ENCODE results near the gene C1orf226.
"Not testable (repeated sequence)": the region's sequence is repeated elsewhere in the genome, so short reads cannot be mapped to it uniquely, and the experiment has no call there.

DNA sequence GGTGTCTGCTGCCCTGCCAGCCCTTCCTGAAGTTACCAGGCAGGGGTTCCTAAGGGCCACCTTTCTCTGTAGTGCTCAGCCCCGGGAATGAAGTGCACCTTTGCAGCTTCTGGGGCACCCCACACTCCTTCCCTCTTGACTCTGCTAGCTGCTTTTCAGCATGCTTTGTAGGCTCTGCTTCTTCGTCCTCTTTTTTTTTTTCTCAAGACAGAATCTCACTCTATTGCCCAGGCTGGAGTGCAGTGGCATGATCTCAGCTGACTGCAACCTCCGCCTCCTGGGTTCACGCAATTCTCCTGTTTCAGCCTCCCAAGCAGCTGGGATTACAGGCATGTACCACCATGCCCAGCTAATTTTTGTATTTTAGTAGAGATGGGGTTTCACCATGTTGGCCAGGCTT lies 29.7 kb upstream of the C1orf226 start:
- TF ChIP-seq POLR2A, POLR2AphosphoS5 (IDR thresholded peaks at IDR 0.05): not testable (repeated sequence)
- TF ChIP-seq, protein P1, sequence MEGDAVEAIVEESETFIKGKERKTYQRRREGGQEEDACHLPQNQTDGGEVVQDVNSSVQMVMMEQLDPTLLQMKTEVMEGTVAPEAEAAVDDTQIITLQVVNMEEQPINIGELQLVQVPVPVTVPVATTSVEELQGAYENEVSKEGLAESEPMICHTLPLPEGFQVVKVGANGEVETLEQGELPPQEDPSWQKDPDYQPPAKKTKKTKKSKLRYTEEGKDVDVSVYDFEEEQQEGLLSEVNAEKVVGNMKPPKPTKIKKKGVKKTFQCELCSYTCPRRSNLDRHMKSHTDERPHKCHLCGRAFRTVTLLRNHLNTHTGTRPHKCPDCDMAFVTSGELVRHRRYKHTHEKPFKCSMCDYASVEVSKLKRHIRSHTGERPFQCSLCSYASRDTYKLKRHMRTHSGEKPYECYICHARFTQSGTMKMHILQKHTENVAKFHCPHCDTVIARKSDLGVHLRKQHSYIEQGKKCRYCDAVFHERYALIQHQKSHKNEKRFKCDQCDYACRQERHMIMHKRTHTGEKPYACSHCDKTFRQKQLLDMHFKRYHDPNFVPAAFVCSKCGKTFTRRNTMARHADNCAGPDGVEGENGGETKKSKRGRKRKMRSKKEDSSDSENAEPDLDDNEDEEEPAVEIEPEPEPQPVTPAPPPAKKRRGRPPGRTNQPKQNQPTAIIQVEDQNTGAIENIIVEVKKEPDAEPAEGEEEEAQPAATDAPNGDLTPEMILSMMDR (IDR thresholded peaks at IDR 0.05) = not testable (repeated sequence)

Measured in breast epithelium (tissue), 3 donors.